ENCODE data around the gene PLA1A.
"Not testable (repeated sequence)": the region's sequence is repeated elsewhere in the genome, so short reads cannot be mapped to it uniquely, and the experiment has no call there.

- not testable (repeated sequence) for TF ChIP-seq POLR2A, CTCF (IDR thresholded peaks at IDR 0.05)
Observed at GRCh38 chr3:119678209-119678608, 80.5 kb downstream of the PLA1A start.

Measured in thyroid gland (tissue), 4 donors.